IMR-90 (cell line): ENCODE data around the gene CANT1. TPM values are rescaled to one million over a fixed set of nuclear protein-coding genes. Genes with fewer than 3 reads are reported as not detected.

ENCODE experiments used
- ATAC-seq: fragments of 200-7000 bp; cut with Tn5 transposase; 2 replicates; pipeline ENCODE4 v1.9.1; 2020; ENCODE audit warnings: low read depth, mild to moderate bottlenecking, moderate library complexity
- BruUV-seq: library from RNA; stranded (reverse); fragments of 400-500 nt; replicated peaks from 2 replicates; lab custom pipeline; 2021; lab: Mats Ljungman, UMichigan
- CTCF ChIA-PET: fragments of 300-600 bp; formaldehyde crosslinking; extraction: SDS; loops from one replicate; lab custom pipeline; 2021; ENCODE audit warnings: antibody characterized with exemption; lab: Yijun Ruan, JAX
- POLR2A ChIA-PET: fragments of 300-600 bp; sonication (Branson Sonifier 250); formaldehyde crosslinking; loops from one replicate; lab custom pipeline; 2022; ENCODE audit warnings: antibody characterized with exemption; ENCODE audit not compliant: unreplicated experiment; lab: Charles Lee
- DNase-seq: peaks from one replicate; pipeline ENCODE4 v3.0.0; 2013
- H2AFZ ChIP-seq: replicated peaks from 2 replicates; pipeline ENCODE3; 2013; ENCODE audit warnings: low read length, mild to moderate bottlenecking; ENCODE audit not compliant: poor library complexity
- H2AK5ac ChIP-seq: 2 replicates; pipeline ENCODE4 v1.6.1; 2013; ENCODE audit warnings: low read depth, low read length, inconsistent platforms
- H2AK9ac ChIP-seq: replicated peaks from 2 replicates; pipeline ENCODE3; 2013; ENCODE audit warnings: mild to moderate bottlenecking, low read depth, low read length, moderate library complexity; ENCODE audit not compliant: poor library complexity
- H2BK120ac ChIP-seq: 2 replicates; pipeline ENCODE4 v1.6.1; 2013; ENCODE audit warnings: low read depth, low read length, inconsistent platforms
- H2BK15ac ChIP-seq: 3 replicates; pipeline ENCODE4 v1.6.1; 2013; ENCODE audit warnings: low read depth, low read length, inconsistent platforms
- H2BK20ac ChIP-seq: 2 replicates; pipeline ENCODE4 v1.6.1; 2013; ENCODE audit warnings: low read depth, mild to moderate bottlenecking, inconsistent platforms, low read length, moderate library complexity
- H2BK5ac ChIP-seq: 2 replicates; pipeline ENCODE4 v1.6.1; 2013; ENCODE audit warnings: mild to moderate bottlenecking, low read depth, low read length, inconsistent platforms; ENCODE audit not compliant: poor library complexity, severe bottlenecking
- H3K14ac ChIP-seq: replicated peaks from 2 replicates; pipeline ENCODE4 v1.6.1; 2013; ENCODE audit warnings: low read depth, low read length, inconsistent platforms
- H3K18ac ChIP-seq: 2 replicates; pipeline ENCODE4 v1.6.1; 2013; ENCODE audit warnings: low read depth, low read length, control low read depth
- H3K23ac ChIP-seq: 2 replicates; pipeline ENCODE4 v1.6.1; 2013; ENCODE audit warnings: low read depth, low read length, inconsistent platforms
- H3K27ac ChIP-seq: 2 replicates; pipeline ENCODE4 v1.5.1; 2013; ENCODE audit warnings: mild to moderate bottlenecking, control low read depth, low read length; ENCODE audit not compliant: insufficient read depth
- H3K27me3 ChIP-seq: 2 replicates; pipeline ENCODE4 v1.6.1; 2013; ENCODE audit warnings: low read length; ENCODE audit not compliant: control insufficient read depth, insufficient read depth
- H3K36me3 ChIP-seq: 2 replicates; pipeline ENCODE4 v1.6.1; 2013; ENCODE audit warnings: low read length, mixed read lengths; ENCODE audit not compliant: control insufficient read depth, insufficient read depth
- H3K4ac ChIP-seq: 2 replicates; pipeline ENCODE4 v1.6.1; 2013; ENCODE audit warnings: low read depth, low read length, inconsistent platforms
- H3K4me1 ChIP-seq: 2 replicates; pipeline ENCODE4 v1.6.1; 2013; ENCODE audit warnings: low read length, mixed read lengths; ENCODE audit not compliant: control insufficient read depth, insufficient read depth
- H3K4me2 ChIP-seq: 2 replicates; pipeline ENCODE4 v1.6.1; 2013; ENCODE audit warnings: low read depth, mild to moderate bottlenecking, control low read depth, low read length, moderate library complexity
- H3K4me3 ChIP-seq: 2 replicates; pipeline ENCODE4 v1.5.1; 2013; ENCODE audit warnings: low read depth, mild to moderate bottlenecking, control low read depth, low read length, moderate library complexity; ENCODE audit not compliant: insufficient read depth
- H3K56ac ChIP-seq: 2 replicates; pipeline ENCODE4 v1.6.1; 2013; ENCODE audit warnings: low read length, inconsistent platforms; ENCODE audit not compliant: insufficient read depth; ENCODE audit errors: extremely low read depth
- H3K79me1 ChIP-seq, 2 experiments: 2 replicates each; pipeline ENCODE4 v1.6.1; 2013; ENCODE audit warnings: low read length in 2 of 2, inconsistent platforms in 1 of 2, low read depth in 1 of 2
- H3K9ac ChIP-seq: 2 replicates; pipeline ENCODE4 v1.6.1; 2013; ENCODE audit warnings: low read depth, low read length, control low read depth
- H3K9me1 ChIP-seq: 2 replicates; pipeline ENCODE4 v1.6.1; 2013; ENCODE audit warnings: low read length, inconsistent platforms; ENCODE audit not compliant: insufficient read depth
- H3K9me3 ChIP-seq: 2 replicates; pipeline ENCODE4 v1.6.1; 2013; ENCODE audit warnings: low read length; ENCODE audit not compliant: control insufficient read depth, insufficient read depth
- H4K20me1 ChIP-seq: 2 replicates; pipeline ENCODE4 v1.6.1; 2013; ENCODE audit warnings: low read length, inconsistent platforms; ENCODE audit not compliant: insufficient read depth
- H4K5ac ChIP-seq: 2 replicates; pipeline ENCODE4 v1.6.1; 2013; ENCODE audit warnings: mild to moderate bottlenecking, low read depth, low read length, control low read depth
- H4K8ac ChIP-seq, 2 experiments: 2 replicates each; pipeline ENCODE4 v1.6.1; 2013; ENCODE audit warnings: low read depth in 2 of 2, low read length in 2 of 2, control low read depth in 1 of 2, inconsistent platforms in 1 of 2
- H4K91ac ChIP-seq: 2 replicates; pipeline ENCODE4 v1.6.1; 2013; ENCODE audit warnings: low read depth, low read length, inconsistent platforms; ENCODE audit not compliant: insufficient read depth
- BHLHE40 ChIP-seq: fragments of 150-350 bp; IDR thresholded peaks from 2 replicates; pipeline ENCODE4 v1.6.1; 2016; ENCODE audit warnings: mild to moderate bottlenecking, low read depth, low read length
- WGBS, 2 experiments: methylation state at CpG; one replicate each; pipeline versions ENCODE4 v1.1.5 to v1.1.7; 2013; ENCODE audit warnings: missing lambda C conversion rate in 2 of 2; ENCODE audit not compliant: insufficient read length in 1 of 2; ENCODE audit errors: extremely low coverage in 2 of 2; 5-methylcytosine and 5-hydroxymethylcytosine counted together
- dilution Hi-C: fragments of 300-500 bp; cut with HindIII; formaldehyde crosslinking; loops from one replicate; pipeline ENCODE4 v1.14.3; 2018; ENCODE audit warnings: low sequenced_read_pairs; ENCODE audit not compliant: unreplicated experiment
- in situ Hi-C: fragments of 300-500 bp; cut with MboI; formaldehyde crosslinking; loops from 3 replicates; pipeline ENCODE4 v1.14.3; 2019; ENCODE audit warnings: low sequenced_read_pairs, inconsistent platforms, mixed read lengths
- intact Hi-C: fragments of 100-400 bp; cut with micrococcal nuclease; formaldehyde crosslinking; loops from 2 replicates; pipeline ENCODE4 v1.10.0; 2022
- polyA plus RNA-seq, 3 experiments: library from polyadenylated mRNA; depleted of rRNA; stranded (reverse); fragments of >200 nt; gene quantifications; 2 replicates each; pipeline ENCODE4 v1.2.3, GENCODE V29; 2012; ENCODE audit warnings: low replicate concordance in 1 of 3
- total RNA-seq: library from RNA; depleted of rRNA; stranded (reverse); fragments of >200 nt; gene quantifications from 2 replicates; pipeline ENCODE4 v1.2.3, GENCODE V29; 2012
- TF ChIP-seq, protein P1 (sequence below): conservative IDR thresholded peaks from 2 replicates; pipeline ENCODE4 v1.5.1; 2012; ENCODE audit warnings: mild to moderate bottlenecking, low read depth, low read length, improper control_type of control experiment

Gene CANT1
- total and polyA plus RNA-seq, 2 of the 4 experiments (the other 2 are of a cell fraction), result 51.8 to 73.4 TPM

DNA sequence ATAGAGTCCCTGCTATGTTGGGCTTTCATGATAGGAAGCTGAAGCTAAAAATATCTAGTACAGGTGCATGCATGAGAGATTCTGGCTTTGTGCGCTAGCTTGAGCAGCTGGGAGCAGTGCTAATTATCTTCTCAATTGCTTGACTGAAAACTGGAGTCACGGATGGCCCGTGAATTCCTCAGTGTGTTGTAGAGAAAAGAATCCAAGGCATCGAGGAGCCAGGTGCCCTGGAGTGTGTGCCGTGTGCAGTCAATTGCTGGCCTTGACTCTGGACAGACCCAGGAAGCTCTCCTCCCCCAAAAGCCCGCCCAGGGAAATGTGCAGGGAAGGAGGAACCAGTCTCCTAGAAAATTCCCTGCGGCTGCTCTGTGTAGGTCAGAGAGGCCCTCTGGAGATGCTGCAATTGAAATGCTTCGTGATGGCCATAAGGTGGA lies 44.1 kb downstream of the CANT1 start:
- Histone ChIP-seq H3K36me3 (peaks cover 17% of the 10 kb centered on the region; the same call in 1 of the 2 replicates), H2BK20ac (no peak overlapping the region), H2BK15ac (no peak overlapping the region), H3K14ac (no peak overlapping the region), H2BK5ac (no peak overlapping the region), H3K79me1 (peaks cover 0 to 10% of the 10 kb centered on the region in 2 experiments; a peak in 1 of 4 replicates), H2AK9ac (no peak overlapping the region), H4K20me1 (no peaks in the 10 kb centered on the region), H4K8ac (no peak overlapping the region), H3K18ac (no peak overlapping the region), H2AK5ac (no peak overlapping the region), H2AFZ (no peak overlapping the region), H3K9me1 (no peaks in the 10 kb centered on the region), H3K23ac (no peak overlapping the region), H3K9me3 (no peaks in the 10 kb centered on the region), H4K5ac (no peak overlapping the region), H3K4me2 (no peak overlapping the region), H2BK120ac (no peak overlapping the region), H3K27me3 (no peaks in the 10 kb centered on the region), H4K91ac (no peak overlapping the region), H3K9ac (no peak overlapping the region), H3K56ac (no peak overlapping the region), H3K4me1 (peaks cover 5% of the 10 kb centered on the region), H3K4ac (no peak overlapping the region), H3K4me3 (no peak overlapping the region), H3K27ac (no peak overlapping the region)
- POLR2A ChIA-PET, result interaction anchor here (0.5 kb wide), 1 partner anchor 42 kb away, joined by 3 read pairs; no protein-coding TSS in a partner anchor
- ATAC-seq, result no peak
- 100% methylated on average over 1 of the region's 8 CpGs; no CpG with 5 or more reads in 1 of the 2 experiments for WGBS, 2 experiments
- no TSS peak for BruUV-seq
- dilution Hi-C loops (no loop called here), intact Hi-C loops (no loop called here), in situ Hi-C loops (loop anchor here (5.0 to 25.0 kb wide), 2 partner anchors 103 to 478 kb away; no protein-coding TSS in a partner anchor)
- no peak for DNase-seq
- CTCF ChIA-PET, result no interaction called here
- TF ChIP-seq, protein P1, sequence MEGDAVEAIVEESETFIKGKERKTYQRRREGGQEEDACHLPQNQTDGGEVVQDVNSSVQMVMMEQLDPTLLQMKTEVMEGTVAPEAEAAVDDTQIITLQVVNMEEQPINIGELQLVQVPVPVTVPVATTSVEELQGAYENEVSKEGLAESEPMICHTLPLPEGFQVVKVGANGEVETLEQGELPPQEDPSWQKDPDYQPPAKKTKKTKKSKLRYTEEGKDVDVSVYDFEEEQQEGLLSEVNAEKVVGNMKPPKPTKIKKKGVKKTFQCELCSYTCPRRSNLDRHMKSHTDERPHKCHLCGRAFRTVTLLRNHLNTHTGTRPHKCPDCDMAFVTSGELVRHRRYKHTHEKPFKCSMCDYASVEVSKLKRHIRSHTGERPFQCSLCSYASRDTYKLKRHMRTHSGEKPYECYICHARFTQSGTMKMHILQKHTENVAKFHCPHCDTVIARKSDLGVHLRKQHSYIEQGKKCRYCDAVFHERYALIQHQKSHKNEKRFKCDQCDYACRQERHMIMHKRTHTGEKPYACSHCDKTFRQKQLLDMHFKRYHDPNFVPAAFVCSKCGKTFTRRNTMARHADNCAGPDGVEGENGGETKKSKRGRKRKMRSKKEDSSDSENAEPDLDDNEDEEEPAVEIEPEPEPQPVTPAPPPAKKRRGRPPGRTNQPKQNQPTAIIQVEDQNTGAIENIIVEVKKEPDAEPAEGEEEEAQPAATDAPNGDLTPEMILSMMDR, result no peak
- no peak for TF ChIP-seq BHLHE40
